Measurements from ENCODE around the gene DYNLRB1.

DNA sequence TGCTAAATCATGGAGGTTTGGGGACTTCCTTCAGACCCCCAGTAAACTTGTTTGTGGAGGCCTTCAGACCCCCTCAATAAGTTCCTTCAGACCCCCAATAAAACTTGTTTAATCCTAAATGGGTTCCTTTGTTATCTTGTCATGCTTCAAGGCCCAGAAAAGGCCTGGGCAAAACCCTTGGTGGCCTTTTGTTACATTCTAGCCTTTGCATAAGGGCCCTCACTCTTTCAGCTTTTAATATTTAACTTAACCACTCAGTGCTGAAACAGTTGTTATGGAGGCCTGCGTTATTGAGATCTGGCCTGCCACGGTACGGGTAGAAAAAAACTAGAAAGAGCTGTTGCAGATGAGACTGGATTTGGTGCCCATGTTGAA lies 4.3 kb upstream of the DYNLRB1 start:
- TF ChIP-seq GABPA (IDR thresholded peaks at IDR 0.05 in 1 of 2, conservative IDR thresholded peaks at IDR 0.05 in 1 of 2) (no peak), RAD21 (IDR thresholded peaks at IDR 0.05) (no peak), TAF1 (conservative IDR thresholded peaks at IDR 0.05) (no peak), JUND (IDR thresholded peaks at IDR 0.05) (no peak)
- TF ChIP-seq, protein P1, sequence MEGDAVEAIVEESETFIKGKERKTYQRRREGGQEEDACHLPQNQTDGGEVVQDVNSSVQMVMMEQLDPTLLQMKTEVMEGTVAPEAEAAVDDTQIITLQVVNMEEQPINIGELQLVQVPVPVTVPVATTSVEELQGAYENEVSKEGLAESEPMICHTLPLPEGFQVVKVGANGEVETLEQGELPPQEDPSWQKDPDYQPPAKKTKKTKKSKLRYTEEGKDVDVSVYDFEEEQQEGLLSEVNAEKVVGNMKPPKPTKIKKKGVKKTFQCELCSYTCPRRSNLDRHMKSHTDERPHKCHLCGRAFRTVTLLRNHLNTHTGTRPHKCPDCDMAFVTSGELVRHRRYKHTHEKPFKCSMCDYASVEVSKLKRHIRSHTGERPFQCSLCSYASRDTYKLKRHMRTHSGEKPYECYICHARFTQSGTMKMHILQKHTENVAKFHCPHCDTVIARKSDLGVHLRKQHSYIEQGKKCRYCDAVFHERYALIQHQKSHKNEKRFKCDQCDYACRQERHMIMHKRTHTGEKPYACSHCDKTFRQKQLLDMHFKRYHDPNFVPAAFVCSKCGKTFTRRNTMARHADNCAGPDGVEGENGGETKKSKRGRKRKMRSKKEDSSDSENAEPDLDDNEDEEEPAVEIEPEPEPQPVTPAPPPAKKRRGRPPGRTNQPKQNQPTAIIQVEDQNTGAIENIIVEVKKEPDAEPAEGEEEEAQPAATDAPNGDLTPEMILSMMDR (IDR thresholded peaks at IDR 0.05; ENCODE audit: low read depth, low read length, missing input control): no peak
- TF ChIP-seq, protein P2, sequence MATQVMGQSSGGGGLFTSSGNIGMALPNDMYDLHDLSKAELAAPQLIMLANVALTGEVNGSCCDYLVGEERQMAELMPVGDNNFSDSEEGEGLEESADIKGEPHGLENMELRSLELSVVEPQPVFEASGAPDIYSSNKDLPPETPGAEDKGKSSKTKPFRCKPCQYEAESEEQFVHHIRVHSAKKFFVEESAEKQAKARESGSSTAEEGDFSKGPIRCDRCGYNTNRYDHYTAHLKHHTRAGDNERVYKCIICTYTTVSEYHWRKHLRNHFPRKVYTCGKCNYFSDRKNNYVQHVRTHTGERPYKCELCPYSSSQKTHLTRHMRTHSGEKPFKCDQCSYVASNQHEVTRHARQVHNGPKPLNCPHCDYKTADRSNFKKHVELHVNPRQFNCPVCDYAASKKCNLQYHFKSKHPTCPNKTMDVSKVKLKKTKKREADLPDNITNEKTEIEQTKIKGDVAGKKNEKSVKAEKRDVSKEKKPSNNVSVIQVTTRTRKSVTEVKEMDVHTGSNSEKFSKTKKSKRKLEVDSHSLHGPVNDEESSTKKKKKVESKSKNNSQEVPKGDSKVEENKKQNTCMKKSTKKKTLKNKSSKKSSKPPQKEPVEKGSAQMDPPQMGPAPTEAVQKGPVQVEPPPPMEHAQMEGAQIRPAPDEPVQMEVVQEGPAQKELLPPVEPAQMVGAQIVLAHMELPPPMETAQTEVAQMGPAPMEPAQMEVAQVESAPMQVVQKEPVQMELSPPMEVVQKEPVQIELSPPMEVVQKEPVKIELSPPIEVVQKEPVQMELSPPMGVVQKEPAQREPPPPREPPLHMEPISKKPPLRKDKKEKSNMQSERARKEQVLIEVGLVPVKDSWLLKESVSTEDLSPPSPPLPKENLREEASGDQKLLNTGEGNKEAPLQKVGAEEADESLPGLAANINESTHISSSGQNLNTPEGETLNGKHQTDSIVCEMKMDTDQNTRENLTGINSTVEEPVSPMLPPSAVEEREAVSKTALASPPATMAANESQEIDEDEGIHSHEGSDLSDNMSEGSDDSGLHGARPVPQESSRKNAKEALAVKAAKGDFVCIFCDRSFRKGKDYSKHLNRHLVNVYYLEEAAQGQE (IDR thresholded peaks at IDR 0.05): no peak
- TF ChIP-seq, protein P3, sequence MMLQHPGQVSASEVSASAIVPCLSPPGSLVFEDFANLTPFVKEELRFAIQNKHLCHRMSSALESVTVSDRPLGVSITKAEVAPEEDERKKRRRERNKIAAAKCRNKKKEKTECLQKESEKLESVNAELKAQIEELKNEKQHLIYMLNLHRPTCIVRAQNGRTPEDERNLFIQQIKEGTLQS (IDR thresholded peaks at IDR 0.05): no peak
